GM18499 (cell line): ENCODE measurements around the gene ABCF1.

Experiments used
- ATAC-seq: cut with Tn5 transposase; IDR thresholded peaks from one replicate; pipeline ENCODE4 v1.9.1; 2021; ENCODE audit warnings: moderate number of reproducible peaks; ENCODE audit not compliant: insufficient read depth, unreplicated experiment

Gene ABCF1

DNA sequence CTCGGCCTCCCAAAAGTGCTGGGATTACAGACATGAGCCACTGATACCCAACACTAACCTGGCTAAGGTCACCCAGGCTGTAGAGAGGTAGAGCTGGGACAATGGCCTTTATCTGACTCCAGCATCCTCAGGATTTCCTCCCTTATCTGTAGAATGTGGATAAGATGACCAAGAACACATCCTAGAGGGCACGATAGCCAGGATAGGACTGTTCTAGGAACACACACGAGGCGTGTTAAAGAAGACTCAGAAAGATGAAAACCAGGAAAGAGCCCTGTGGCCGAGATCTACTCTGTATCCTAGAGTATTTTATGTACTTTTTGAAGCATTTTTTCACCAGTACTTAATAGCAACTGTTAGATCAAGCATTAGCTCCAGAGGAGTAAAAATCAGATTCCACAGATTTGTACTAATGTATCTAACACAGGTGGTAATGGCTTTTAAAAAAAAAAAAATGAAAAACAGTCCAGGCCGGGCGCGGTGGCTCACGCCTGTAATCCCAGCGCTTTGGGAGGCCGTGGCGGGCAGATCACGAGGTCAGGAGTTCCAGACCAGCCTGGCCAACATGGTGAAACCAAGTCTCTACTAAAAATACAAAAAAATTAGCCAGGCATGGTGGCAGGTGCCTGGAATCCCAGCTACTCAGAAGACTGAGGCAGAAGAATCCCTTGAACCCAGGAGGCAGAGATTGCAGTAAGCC is 28.5 kb downstream of the ABCF1 start:
- ATAC-seq: no peak

DNA sequence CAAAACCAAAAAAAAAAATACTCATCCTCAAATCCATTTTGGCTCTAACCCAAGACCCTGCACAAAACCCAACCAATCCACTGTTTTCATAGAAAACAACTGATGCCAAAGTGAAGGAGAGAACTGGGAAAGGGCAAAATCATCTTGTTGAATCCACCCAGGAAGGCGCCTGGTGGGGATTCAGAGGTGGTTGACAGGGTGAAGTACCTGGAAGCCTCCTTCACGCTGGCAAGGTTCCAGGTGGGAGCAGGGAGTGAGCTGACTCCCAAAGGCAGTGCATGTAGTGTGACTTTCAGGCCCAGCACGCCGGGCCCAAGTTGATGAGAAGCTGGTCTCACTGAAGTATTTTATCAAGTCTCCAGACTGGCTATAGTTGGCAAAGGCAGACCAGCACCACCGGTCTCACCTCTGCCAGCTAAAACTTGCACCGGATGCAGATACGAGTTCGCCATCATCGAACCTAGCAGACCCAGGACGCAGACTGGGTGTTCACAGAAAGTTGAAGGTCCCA is 29.3 kb downstream of the ABCF1 start:
- no peak for ATAC-seq

DNA sequence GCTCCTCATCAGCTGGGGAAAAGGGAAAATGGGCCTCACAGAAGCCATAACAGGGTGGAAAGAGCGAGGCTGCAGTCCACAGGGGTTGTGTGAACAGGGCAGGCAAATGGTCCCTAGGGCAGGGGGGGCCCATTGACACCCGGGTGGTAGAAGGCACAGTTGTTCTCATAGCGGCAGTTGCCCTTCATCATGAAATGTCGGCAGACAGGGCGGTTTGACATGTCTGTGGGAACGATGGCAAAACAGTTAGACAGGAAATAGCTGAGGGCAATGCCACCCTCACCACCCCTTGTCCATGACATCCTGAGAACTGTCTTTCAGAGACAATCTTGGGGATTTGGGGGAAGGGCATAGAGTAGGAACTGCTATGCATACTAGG is 30.2 kb downstream of the ABCF1 start:
- ATAC-seq: no peak

DNA sequence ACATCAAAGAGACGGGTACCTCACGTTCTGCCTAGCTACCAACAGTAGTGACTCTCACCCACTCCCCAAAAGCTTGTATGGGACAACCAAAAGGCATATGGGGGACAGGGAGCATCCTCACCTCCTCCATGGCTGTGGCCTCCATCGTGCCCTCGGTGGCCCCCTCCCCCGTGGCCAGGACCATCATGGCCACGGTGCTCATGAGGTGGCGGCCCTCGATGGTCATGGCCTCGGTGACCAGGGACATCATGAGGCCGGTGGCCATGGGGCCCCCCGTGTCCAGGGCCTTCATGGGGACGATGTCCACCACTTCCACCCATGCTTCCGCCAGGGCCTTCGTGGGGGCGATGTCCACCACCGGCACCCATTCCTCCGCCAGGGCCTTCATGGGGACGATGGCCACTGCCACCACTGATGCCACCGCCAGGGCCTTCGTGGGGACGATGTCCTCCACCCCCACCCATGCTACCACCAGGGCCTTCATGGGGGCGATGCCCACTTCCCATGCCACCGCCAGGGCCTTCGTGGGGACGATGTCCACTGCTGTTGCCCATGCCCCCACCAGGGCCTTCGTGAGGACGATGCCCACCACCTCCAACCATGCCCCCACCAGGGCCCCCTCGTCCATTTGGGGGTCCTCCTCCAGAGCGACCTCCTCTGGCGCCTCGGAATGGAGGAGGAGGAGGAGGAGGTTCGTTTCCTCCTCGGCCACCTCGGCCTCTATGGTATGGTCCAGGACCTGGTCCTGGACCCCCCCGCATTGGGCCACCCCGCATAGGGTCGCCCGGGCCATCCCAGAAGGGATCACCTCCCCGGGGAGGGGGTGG is 30.8 kb downstream of the ABCF1 start:
- ATAC-seq: no peak

DNA sequence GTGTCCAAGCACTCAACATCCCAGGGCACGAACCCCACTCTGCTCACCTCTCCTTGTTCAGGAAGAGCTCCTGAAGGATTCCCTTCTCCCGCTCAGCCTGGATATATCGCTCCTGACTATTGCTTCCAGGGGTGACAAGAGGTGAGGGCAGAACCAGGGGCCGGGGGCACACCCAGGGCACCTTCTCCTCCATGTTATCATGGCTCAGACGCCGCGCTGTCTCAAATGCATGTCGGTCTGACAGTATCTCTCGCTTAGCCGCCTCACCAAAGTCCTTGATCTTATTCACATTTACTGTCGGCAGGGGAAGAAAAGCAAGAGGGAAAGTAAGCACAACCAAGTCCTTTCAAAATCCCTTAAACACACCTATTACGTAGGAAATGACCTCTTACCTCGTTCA is 32.7 kb downstream of the ABCF1 start:
- ATAC-seq: no peak

- no peak for ATAC-seq
Measured at GRCh38 chr6:30610065-30610464, 38.8 kb downstream of the ABCF1 start.

DNA sequence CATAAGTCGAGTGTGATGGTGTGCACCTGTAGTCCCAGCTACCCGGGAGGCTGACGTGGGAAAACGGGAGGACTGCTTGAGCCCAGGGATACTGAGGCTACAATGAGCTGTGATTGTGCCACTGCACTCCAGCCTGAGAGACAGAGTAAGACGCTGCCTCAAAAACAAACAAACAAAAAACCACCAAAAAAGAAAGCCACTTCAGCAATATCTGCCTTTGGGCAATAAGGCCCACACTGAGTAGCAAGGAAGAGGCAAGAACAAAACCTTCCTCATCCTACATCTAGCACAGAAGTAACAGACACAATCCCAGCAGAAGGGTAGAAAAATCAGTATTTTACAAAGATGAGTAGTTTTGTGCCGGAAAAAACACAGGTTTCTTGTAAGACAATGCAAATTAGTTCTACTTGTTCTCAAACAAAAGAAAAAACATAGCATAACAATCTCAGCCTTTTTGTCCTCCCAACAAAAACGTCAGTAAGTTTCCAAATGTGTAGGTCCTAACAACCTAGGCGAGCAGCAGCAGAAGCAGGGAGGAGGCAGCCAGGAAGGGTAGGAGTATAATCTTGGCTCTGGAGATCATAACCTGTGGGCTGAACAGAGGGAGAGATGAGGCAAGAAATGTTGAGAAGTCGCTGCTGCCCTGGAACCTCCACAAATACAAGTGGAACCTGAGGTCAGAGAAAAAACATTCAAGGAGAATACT is 40.1 kb downstream of the ABCF1 start:
- ATAC-seq: no peak

DNA sequence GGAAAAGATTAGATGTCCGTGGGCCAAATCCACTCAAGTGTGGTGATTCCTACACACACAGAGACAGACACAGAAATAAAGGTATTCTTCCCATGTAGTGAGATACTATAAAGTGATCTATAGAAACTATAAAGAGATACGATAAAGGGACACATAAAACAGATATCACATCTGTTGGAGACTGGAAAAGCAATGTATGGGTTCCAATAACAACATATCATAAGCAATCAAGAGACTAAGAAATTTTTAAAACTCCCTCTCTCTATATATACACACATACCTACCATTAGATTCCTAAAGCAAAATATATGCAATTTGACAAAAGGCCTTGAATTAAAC is 40.6 kb downstream of the ABCF1 start:
- ATAC-seq: no peak

DNA sequence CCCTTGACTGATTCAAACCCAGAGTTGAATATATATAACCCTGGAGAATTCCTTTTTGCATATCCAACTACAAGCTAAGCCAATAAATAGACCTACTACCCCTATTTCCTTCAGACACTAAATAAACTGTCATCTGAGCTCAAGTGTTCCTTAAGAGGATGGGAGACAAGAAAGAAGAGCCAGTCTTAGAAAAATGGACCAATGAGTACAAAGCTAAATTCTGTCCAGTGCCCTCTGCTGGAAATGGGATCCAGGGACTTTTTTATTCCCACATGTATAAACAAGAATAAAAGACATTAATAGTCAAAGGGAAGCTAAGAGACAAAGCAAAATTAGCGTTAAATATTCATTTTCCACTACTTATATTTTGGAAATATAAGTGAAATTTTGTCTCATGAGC is 41.0 kb downstream of the ABCF1 start:
- ATAC-seq: no peak

DNA sequence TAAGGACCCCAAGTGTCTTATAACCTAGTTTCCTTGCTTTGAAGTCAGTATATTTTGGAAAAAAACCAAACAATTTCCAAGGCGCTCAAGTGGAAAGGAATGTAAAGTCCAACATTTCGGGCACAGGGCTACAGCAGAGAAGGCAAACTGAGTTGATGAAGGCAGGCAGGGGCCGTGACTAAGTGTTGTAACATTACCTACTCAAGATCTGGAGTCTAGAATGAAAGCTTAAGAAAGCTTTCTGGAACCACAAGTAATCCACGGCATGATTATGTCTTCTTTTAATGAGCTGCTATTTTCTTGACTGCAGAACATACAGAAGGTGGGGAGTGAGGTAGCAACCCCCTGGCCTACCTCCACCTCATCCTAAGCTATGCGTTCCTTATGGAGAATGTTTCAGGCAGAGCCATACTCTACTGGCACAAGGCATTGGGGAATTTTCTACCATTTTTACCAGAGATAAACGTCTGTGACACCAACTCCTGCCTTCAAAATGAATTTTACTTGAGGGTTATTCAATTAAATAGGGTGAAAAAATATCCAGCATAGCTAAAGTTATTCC is 41.5 kb downstream of the ABCF1 start:
- no peak for ATAC-seq

DNA sequence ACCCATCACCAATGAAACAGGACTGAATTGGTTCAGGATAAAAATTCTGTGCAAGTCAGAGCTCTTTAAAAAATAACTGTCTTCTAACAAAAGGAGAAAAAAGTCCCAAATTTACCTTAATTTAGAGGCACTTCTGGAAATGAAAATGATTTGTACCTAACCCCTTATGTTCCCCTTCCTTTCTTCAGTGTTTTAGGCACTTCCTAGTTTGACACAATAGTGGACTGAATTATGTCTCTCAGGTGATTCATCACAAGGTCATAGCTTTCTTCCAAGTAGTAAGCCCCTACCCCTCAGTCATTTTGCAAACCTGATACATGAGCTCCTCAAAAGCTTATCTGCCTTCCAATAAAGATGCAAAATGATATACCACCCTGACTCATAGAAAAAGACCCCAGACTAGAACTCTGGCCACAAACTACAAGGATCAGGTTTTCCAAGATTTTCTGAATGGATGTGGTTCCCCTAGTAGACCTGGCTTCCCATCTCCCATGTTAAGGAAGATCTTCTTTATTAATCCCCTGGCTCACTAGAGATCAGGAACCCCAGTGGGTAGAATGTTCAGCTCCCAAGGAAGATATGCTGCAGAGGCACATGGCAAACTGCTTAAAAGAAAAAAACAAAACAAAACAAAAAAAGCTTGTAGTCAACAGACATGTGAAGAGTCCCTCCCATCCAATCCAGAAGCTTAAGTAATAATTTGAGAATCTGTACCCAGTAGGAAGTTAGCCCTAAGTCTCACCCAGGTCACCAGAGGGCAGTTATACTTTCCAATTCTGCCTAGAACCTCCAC is 42.2 kb downstream of the ABCF1 start:
- no peak for ATAC-seq

- ATAC-seq: no peak
Measured at GRCh38 chr6:30614044-30614842, 43.0 kb downstream of the ABCF1 start.

- ATAC-seq: no peak
Measured at GRCh38 chr6:30614843-30615218, 43.6 kb downstream of the ABCF1 start.

- ATAC-seq: no peak
Measured at GRCh38 chr6:30615219-30615957, 44.1 kb downstream of the ABCF1 start.

DNA sequence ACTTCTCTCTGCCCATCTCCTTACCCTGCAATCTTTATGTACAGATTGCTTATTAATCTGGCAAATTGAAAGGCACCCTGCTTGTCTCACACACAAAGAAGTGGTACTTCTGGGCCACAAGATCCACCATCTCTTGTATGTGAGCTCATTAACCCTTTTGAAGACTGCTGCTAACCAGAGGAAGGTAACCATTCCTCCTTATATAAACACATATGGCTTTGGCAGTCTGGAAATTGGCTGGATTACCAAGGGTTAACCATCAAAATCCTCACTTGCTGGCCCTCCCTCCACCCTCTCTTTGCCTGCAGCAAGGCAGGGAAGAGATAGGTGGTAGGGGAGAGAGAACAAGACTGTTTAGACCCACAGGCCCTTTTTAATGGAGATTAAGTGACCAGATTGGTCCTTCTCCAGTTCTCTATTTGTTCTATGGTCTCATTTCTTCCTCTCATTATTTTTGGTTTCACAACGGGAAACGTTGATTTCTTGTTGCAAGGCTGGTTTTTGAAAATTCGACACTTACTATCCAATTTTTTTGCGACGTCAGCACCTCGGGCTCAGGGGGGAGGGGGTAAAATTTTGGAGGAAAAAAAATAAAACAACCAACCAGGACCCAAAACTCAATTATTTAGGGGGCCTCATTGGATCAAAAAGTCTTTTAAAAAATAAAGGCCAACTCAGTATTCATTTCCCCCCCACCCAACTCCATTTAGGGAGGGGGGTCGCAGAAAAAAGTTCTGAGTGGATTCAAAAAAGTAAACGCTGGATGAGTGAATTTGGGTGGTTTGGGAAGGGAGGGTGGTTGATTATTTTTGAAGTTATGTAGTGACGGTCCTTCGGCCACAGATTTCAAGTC is 44.9 kb downstream of the ABCF1 start:
- no peak for ATAC-seq

DNA sequence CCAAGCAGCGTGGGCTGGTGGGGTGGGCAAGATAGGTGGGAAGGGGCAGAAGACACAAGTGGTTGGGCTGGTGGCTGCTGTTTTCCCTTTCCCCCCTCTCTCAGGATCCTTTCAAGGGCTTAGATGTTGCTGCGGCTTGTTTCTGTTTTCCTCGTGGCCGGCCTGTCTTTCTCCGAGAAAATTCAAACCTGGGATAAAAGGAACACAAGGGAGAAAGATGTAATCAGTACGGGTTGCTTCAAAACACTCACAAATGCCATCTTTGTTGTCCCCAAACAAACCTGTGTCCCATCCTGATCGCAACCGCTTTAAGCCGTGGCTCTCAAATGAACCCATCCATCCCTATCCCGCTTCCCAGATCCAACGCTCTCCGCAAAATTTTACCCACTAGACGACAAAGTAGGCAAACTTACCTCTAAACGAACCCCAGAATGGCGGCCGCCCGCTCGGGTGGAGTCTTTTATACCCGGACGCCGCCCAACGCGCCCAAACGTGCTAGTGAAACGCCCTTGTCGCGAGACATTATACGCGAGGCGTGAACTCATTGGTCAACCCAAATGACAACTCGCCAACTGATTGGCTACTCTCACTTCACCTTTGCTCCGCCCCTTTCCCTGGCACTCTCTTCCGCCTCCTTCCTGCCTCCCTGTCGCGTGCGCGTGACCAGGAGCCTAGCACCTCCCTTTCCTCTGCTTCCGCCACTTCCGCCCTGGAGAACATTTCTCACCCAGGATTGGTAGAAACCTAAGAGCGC is 45.7 kb downstream of the ABCF1 start, which contains the start of gene PPP1R10:
TSS of gene PPP1R10 (minus strand) at position 433 of the 754 bp plus-strand sequence. CDS start 7,299 bp downstream, outside the sequence.
- peak; percentile 59 for ATAC-seq
